GM12873 (cell line): ENCODE data around the gene DLG2.

Experiments
- TF ChIP-seq, protein P1 (sequence below): IDR thresholded peaks from 2 replicates; pipeline ENCODE4 v1.5.1; 2012; ENCODE audit warnings: low read depth, mild to moderate bottlenecking, moderate library complexity, low read length, control low read depth; ENCODE audit not compliant: insufficient read depth; ENCODE audit errors: missing control alignments

The DLG2 gene

DNA sequence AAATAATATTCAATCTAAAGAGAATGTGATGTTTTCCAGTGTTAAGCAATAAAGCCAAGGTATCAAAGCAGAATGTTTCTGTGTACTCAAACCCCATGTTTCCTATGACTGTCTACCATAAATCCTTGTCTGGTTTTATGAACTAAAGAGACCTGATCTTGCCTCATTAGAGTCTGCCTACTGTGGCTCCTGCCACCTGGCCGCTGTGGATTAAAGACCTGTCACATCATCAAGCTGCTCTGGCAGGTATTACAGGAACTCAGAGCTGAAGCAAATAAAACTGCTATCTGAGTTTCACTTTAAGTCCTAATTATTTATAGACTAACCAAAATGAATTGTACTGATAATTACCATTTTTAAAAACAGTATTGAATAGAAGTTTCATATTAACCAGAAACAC, 2133.2 kb downstream of the DLG2 start:
- TF ChIP-seq, protein P1, sequence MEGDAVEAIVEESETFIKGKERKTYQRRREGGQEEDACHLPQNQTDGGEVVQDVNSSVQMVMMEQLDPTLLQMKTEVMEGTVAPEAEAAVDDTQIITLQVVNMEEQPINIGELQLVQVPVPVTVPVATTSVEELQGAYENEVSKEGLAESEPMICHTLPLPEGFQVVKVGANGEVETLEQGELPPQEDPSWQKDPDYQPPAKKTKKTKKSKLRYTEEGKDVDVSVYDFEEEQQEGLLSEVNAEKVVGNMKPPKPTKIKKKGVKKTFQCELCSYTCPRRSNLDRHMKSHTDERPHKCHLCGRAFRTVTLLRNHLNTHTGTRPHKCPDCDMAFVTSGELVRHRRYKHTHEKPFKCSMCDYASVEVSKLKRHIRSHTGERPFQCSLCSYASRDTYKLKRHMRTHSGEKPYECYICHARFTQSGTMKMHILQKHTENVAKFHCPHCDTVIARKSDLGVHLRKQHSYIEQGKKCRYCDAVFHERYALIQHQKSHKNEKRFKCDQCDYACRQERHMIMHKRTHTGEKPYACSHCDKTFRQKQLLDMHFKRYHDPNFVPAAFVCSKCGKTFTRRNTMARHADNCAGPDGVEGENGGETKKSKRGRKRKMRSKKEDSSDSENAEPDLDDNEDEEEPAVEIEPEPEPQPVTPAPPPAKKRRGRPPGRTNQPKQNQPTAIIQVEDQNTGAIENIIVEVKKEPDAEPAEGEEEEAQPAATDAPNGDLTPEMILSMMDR: no peak

DNA sequence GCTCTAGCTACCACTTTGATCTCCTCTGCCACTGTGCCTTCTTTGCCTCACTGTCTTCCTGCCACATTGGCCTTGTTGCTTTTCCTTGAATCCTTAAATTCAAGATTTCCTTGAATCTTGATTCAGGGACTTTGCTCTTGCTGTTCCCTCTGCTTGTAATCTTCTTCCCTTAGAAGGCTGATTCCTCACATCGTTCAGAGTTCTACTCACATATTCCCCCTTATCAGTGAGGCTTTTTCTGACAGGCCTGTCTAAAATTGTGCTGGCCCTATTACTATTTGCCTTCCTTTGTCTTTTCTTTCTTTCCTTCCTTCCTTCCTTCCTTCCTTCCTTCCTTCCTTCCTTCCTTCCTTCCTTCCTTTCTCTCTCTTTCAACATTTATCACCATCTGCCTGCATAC, 2134.1 kb downstream of the DLG2 start:
- TF ChIP-seq, protein P1: no peak

DNA sequence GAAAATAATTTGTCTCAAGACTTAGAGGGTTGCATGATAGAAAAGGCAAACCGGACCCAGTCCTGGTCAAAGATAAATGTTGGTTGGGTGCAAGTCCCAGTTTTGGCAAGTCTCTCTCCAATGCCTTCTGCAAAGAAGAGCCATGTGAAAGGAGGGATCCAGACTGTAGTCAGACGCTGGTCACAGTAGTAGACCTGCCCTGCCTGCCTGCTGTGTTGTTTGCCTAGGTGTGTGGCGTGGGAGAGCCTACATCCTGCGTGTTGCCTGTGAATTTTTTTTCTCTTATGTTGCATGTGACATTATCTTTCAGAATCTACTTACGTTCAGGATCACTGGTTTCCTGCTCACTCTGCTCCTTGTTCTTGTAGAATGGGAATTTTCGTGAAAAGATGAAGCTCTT, 2143.3 kb downstream of the DLG2 start:
- TF ChIP-seq, protein P1: no peak

DNA sequence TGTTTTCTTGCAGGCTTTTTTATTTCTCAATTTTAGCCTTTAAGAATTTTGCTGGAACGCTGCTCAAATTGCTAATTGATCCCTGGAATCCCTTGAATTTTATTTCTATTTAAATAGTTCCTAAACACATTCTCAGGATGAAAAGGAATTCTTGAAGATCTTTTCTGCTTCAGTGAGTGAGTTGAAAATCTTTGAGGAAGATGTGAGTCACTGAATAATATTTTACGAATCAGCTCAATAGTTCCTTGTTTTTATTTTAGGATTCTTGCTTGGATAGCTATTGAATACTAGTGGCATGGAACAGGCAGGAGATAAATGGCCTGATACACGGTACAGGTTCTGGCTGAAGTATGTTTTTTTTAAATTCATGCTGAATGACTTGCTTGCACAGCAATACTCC, 2146.3 kb downstream of the DLG2 start:
- TF ChIP-seq, protein P1: no peak

DNA sequence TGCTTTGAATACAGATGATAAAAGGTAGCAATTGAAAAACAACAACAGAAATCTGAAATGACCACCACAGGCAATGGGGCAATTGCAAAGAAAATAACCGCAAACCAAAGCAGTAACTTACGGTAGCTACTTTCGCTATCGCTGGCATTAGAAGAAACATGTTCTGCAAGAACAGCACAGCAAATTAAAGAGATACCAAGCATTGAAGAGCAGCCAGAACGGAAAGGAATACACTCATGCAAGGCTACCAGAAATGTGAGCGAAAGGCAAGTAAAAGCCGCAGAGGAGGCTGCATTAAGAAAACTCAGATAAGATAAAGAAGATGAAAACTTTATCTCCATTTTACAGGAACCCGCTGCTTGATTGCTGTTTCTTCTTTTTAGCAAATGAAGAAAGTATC, 2146.9 kb downstream of the DLG2 start:
- TF ChIP-seq, protein P1: no peak

DNA sequence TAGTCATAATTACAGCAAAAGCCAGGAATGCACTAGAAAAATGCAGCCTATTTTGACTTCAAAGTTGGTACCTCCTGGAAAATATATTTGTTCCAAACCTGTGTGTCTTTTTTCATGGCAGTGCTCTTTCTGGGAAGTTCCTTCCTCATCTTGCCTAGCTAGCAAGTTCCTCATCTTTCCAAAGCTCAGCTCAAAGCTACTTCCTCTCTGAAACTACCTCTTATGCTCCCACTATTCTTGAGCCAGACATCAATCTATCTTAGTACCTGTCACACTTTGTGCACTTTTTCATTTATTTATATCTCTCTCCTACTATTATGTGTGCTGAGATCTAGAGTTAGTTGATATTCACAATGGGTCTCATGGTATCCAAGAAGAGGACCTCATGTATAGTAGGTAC, 2149.4 kb downstream of the DLG2 start:
- TF ChIP-seq, protein P1: no peak

DNA sequence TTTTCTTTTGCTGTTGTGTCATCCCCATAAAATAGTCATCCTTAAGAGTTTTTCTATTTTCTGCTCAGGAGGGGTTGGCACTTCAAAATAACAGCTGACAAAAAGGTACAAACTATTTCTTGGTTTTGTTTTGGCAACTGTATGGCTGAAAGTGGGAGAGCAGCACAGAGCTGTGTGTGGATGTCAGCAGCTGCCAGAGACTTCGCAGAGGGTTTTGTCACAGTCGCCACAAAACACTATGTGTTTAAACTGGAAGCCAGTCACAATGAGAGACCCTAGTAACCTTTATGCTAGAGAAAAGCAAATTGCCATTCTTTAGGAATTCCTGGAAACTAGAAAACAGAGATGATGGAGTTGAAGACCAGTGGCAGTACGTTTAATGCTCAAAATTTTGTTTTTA, 2151.4 kb downstream of the DLG2 start:
- TF ChIP-seq, protein P1: no peak

DNA sequence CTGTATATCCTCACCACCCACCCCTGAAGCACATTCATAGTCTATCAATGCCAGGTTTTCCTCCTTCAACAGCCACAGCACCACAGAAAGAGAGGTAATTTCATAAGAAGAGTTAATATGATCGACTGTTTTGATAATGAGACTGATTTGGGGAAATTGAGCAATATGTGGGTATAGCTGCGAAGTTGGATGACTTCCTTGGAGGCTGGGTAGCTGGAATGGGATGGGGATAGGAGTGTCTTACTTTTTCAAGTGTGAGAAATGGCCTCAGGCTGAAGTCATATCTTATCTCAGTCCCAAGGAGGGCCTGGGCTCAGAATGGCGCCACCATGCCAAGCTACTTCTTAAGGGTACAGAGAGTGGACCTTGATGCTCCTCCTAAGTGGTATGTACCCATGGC, 2153.4 kb downstream of the DLG2 start:
- TF ChIP-seq, protein P1: no peak
